Activated CD8-positive, alpha-beta memory T cell treated with anti-CD3 and anti-CD28 coated beads, Interleukin-2, amount 50 U/mL, for 24 hours (primary cell): ENCODE results near the gene PPP5C.
"Not testable (repeated sequence)": the region's sequence is repeated elsewhere in the genome, so short reads cannot be mapped to it uniquely, and the experiment has no call there.

ENCODE experiments used
- DNase-seq: peaks from one replicate; pipeline ENCODE4 v3.0.0-alpha.2; 2020; ENCODE audit errors: extremely low read depth

Gene PPP5C

GRCh38 chr19:46433470-46433869, 86.6 kb downstream of the PPP5C start:
- not testable (repeated sequence) for DNase-seq

GRCh38 chr19:46435009-46435408, 88.1 kb downstream of the PPP5C start:
- DNase-seq: no peak

- not testable (repeated sequence) for DNase-seq
Observed at GRCh38 chr19:46435689-46436088, 88.8 kb downstream of the PPP5C start.
